PFSK-1 (cell line): ENCODE measurements around the gene SLC24A4.

Experiments
- REST ChIP-seq, 2 experiments: IDR thresholded peaks; 2 replicates each; pipeline versions ENCODE4 v1.6.1 to v1.8.0; 2011 to 2012; ENCODE audit warnings: low read depth in 2 of 2, low read length in 2 of 2, control low read depth in 1 of 2, inconsistent platforms in 1 of 2, mild to moderate bottlenecking in 1 of 2, moderate library complexity in 1 of 2; ENCODE audit not compliant: insufficient read depth in 1 of 2
- TAF1 ChIP-seq: IDR thresholded peaks from 2 replicates; pipeline ENCODE4 v1.6.1; 2012; ENCODE audit warnings: low read length, control low read depth, borderline replicate concordance; ENCODE audit not compliant: insufficient read depth

GRCh38 chr14:92532490-92533163, 209.7 kb downstream of the SLC24A4 start:
- TF ChIP-seq TAF1, result no peak
- no peak for TF ChIP-seq REST (IDR thresholded peaks at IDR 0.05; ENCODE audit: insufficient read depth in 1 of 2, low read depth in 2 of 2, low read length in 2 of 2)
